Ovary (tissue), 3 donors: ENCODE results near the gene ANKLE1.

Source experiments
- EP300 ChIP-seq: sonication (generic); formaldehyde crosslinking; IDR thresholded peaks from one replicate; pipeline ENCODE4 v1.6.1; 2017; ENCODE audit warnings: antibody characterized with exemption
- POLR2A ChIP-seq: fragments of 450-650 bp; IDR thresholded peaks from one replicate; pipeline ENCODE4 v1.6.1; 2017; ENCODE audit warnings: antibody characterized with exemption, mild to moderate bottlenecking, moderate library complexity
- TF ChIP-seq, protein P1 (sequence below), 3 donors: fragments of 450-650 bp in 2 of 3; fragments of 200-600 bp in 1 of 3; IDR thresholded peaks; one replicate each; pipeline versions ENCODE4 v1.5.1 to v1.8.0; 2016 to 2022; ENCODE audit warnings: antibody characterized with exemption in 3 of 3, mild to moderate bottlenecking in 1 of 3
- donor health status: DM: no; HTN: no; CAD: no.

DNA sequence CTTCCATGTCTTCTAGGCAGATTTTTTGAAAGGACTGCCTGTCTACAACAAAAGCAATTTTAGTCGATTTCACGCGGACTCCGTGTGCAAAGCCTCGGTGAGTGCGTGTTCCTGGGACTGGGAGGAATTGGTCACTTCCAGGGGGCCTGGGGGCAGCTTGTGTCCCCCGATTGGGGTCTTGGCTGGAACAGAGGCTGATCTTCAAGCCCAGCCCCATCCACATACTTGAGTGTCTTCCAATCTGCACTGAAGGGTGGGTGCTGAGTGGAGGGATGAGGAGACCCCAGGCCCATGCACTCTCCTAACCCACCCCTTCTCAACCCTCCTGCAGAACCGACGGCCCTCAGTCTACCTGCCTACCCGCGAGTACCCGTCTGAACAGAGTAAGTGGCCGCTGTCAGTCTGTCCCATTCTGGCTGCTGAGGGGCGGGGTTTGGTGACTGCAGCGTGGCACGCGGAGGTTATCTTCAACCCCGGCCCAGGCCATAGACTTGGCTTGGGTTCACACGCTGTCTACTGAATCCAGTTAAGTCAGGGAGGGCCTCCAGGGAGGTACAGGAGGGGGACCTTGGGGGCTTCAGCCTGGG, 32.4 kb downstream of the ANKLE1 start:
- TF ChIP-seq POLR2A (no peak), EP300 (no peak)
- TF ChIP-seq, protein P1, sequence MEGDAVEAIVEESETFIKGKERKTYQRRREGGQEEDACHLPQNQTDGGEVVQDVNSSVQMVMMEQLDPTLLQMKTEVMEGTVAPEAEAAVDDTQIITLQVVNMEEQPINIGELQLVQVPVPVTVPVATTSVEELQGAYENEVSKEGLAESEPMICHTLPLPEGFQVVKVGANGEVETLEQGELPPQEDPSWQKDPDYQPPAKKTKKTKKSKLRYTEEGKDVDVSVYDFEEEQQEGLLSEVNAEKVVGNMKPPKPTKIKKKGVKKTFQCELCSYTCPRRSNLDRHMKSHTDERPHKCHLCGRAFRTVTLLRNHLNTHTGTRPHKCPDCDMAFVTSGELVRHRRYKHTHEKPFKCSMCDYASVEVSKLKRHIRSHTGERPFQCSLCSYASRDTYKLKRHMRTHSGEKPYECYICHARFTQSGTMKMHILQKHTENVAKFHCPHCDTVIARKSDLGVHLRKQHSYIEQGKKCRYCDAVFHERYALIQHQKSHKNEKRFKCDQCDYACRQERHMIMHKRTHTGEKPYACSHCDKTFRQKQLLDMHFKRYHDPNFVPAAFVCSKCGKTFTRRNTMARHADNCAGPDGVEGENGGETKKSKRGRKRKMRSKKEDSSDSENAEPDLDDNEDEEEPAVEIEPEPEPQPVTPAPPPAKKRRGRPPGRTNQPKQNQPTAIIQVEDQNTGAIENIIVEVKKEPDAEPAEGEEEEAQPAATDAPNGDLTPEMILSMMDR (IDR thresholded peaks at IDR 0.05), result no peak
